HG02938 (cell line): Measurements from ENCODE around the gene ACOT6.
"Not testable (repeated sequence)": the region's sequence is repeated elsewhere in the genome, so short reads cannot be mapped to it uniquely, and the experiment has no call there.

ENCODE experiments used
- ATAC-seq: cut with Tn5 transposase; IDR thresholded peaks from one replicate; pipeline ENCODE4 v1.9.1; 2021; ENCODE audit warnings: mild to moderate bottlenecking, moderate library complexity; ENCODE audit not compliant: unreplicated experiment

Gene ACOT6

DNA sequence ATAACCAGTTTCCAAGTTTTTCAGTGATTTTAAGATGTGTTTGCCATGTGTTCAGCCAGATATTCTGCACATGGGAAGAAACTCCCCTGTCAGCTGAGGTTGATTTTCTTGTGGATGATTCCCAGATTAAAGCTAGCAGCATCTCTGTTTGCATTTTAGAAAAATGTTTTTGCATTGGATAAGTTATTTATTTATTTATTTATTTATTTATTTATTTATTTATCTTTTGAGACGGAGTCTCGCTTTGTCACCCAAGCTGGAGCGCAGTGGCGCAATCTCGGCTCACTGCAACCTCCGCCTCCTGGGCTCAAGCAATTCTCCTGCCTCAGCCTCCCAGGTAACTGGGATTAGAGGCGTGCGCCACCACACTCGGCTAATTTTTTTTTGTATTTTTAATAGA, 17.8 kb upstream of the ACOT6 start:
- no peak for ATAC-seq

DNA sequence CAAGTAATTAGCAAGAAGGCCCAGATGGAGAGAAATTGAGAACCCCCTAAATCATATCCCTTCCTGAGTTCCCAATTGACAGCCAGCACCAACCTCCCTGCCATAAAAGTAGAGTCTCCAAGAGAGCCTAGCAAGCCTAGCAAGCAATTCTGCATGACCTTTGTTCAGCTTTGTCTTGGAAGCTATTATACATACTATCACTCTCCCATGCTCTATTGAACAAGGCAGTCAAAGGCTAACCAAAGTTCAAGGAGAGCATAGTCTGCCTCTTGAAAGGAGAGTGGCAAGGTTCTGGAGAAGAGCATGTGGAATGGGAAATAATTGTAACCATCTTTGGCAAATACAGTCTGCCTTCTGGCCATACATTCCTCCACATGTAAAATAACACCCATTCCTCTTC, 12.8 kb upstream of the ACOT6 start:
- ATAC-seq, result no peak

DNA sequence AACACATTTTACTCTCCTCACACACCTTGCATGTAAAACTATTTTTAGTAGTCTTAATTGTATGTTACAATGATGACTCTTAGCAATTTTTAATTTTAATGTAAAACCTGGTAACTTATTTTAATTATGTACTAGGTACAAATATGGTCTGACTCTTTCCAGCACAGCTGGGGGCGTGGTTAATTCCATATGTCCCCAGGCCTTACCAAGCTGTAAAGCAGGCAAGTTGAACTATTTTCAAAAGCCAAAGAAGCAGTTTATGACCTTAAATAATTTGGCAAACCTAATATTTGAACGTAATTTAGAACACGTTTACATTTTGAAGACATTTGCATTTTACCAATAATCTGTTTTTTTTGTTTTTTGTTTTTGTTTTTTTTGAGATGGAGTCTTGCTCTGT, 9.3 kb upstream of the ACOT6 start:
- no peak for ATAC-seq

DNA sequence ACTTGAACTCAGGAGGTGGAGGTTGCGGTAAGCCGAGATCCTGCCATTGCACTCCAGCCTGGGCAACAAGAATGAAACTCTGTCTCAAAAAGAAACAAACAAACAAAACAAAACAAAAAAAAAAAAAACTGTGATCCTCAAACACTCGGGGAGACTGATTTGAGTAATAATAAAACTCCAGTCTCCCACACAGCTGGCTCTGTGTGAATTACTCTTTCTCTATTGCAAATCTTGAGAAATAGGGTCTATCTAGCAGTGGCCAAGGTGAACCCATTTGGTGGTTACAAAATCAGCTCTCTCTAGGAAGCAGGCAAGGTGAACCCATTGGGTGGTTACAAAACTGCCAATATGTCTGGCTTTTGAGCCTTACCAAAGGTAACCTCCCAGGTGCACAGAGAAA, 6.0 kb upstream of the ACOT6 start:
- no peak for ATAC-seq

DNA sequence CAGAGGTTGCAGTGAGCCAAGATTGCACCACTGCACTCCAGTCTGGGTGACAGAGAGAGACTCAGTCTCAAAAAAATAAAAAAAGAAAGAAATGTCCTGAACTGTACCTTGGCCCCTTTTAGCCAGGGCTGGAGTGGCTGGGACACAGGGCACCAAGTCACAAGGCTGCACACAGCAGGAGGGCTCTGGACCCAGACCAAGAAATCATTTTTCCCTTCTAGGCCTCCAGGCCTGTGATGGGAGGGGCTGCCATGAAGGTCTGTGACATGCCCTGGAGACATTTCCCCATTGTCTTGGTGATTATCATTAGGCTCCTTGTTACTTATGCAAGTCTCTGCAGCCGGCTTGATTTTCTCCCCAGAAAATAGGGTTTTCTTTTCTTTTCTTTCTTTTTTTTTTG, 5.1 kb upstream of the ACOT6 start:
- no peak for ATAC-seq

DNA sequence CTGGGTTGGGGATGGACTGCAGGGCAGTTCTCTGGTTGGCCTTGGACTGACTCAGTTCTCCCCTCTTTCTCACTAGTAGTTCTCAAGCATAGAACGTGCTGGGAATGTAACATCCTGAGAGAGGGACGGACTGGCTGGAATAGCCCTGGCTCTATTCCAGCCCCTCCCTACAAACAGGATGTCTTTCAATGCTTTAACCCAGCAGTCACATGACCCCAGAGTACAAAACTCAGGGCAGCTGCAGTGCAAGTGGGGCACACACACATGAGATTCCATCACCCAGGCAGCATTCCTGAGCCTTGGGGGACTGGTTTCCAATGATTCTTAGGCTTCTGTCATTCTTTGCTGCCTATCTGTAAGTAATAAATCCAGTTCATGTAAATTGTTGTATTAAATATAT, 1.6 kb upstream of the ACOT6 start:
- ATAC-seq, result no peak

DNA sequence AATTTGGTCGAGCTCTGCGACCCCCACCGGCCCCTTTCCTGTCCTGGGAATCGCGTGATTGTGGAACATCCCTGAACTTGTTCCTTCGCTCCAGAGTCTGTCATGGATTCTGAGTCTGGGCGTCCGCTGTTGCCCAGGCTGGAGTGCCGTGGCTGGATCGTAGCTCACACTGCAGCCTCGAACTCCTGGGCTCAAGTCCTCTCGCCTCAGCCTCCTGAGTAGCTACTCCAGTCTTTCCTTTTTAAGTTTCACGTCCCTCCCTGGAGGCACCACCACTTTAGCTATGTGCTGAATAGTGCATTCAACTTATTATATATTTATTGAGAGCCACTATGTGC, 698 bp downstream of the ACOT6 start:
- peak; percentile 16 for ATAC-seq

DNA sequence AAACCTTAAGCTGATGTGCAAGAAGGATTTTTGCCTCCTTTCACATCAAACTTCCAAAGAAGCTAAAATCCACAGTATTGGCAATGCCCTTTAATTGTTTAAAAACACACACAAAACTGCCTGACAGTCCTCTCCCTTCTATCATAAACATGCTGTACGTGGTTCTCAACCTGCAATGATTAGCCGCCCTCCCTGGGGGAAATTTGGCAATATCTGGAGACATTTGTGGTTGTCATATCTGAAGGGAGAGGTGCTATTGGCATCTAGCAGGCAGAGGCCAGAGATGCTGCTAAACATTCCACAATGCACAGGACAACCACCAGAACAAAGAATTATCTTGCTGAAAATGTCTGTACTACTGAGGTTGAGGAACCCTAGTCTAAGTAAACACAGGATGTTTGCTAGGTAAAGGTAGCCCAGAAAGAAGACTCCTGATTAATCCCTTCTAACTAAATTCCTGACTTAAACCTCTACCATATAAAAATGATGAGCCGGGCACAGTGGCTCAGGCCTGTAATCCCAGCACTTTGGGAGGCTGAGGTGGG, 1.2 kb downstream of the ACOT6 start:
- ATAC-seq, result no peak

DNA sequence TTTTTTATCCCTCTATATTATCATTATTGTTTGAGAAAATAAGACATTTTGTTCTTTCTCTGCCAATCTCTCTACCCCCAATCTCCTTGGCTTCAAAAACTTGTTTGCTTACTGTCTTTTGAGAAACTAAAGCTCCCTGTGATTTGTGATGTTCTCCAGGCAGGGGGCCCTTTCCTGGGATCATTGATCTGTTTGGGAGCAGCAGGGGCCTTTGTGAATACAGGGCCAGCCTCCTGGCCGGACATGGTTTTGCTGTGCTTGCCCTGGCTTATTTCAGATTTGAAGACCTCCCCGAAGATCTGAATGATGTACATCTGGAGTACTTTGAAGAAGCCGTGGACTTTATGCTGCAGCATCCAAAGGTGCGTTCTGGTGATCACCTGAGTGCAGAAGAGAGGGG, 4.5 kb downstream of the ACOT6 start:
- no peak for ATAC-seq

DNA sequence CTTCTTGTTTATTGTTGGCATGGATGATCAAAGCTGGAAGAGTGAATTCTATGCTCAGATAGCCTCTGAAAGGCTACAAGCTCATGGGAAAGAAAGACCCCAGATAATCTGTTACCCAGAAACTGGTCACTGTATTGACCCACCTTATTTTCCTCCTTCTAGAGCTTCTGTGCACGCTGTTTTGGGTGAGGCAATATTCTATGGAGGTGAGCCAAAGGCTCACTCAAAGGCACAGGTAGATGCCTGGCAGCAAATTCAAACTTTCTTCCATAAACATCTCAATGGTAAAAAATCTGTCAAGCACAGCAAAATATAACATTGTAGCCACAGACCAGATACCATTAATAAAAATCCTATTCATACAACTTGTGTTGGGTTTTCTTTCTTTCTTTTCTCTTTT, 7.2 kb downstream of the ACOT6 start:
- ATAC-seq, result no peak

DNA sequence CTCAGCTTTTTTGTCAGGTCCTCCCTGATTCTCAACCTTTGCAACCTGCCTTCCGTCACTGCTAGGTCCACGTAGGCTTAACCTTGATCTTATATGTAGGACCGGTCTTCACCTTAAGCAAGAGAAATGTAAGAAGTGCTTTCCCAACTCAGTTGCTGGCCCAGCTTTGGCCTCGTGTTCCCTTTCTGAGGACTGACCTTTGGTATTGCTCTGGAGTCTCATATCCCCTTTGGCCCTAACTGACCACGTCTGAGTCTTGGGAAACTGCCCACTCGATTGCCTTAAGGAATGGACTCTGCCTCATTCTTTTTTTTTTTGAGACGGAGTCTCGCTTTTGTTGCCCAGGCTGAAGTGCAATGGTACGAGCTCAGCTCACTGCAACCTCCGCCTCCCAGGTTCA, 8.0 kb downstream of the ACOT6 start:
- no peak for ATAC-seq

DNA sequence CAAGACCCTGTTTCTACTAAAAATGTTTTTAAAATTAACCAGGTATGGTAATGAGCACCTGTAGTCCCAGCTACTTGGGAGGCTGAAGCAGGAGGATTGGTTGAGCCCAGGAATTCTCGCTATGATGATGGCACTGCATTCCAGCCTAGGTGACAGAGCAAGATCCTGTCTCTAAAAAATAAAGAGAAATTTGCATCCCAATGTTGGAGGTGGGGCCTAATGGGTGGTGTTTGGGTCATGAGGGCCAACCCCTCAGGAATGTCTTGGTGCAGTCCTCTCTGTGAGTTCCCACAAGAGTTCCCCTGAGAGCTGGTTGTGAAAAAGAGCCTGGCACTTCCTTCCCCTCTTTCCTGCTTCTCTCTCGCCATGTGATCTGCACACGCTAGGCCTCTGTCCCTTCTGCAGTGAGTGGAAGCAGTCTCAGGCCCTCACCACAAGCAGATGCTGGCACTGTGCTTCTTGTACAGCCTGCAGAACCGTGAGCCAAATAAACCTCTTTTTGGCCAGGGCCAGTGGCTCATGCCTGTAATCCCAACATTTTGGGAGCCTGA, 11.3 kb downstream of the ACOT6 start:
- no peak for ATAC-seq

DNA sequence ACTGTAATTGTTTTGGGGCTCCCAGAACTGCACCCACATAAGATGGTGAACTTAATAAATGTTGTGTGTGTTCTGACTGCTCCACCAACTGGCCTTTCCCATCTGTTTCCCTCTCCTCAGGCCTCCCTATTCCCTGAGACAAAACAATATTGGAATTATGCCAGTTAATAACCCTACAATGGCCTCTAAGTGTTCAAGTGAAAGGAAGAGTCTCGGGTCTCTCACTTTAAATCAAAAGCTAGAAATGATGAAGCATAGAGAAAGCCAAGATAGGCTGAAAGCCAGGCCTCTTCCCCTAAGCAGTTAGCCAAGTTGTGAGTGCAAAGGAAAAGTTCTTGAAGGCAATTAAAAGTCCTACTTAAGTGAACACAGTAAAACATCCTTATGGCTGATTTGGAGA, 13.4 kb downstream of the ACOT6 start:
- ATAC-seq, result no peak

DNA sequence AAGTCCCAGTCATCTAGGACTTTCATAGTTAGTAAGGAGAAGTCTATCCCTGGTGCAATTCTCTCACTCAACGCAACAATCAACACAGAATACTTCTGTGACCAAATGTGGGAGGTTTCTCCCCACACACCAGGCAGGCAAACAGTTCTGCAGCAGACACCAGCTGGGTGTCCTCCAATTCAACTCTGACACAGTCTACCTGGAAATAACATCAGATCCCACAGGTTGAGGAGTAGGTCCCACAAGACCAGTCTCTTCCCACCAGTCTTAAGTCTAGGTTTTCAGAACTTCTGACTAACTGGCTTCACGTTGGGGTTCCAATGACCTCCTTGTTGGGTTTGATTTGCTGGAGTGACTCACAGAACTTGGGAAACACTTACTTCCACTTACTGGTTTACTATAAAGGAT, 14.8 kb downstream of the ACOT6 start:
- no peak for ATAC-seq

DNA sequence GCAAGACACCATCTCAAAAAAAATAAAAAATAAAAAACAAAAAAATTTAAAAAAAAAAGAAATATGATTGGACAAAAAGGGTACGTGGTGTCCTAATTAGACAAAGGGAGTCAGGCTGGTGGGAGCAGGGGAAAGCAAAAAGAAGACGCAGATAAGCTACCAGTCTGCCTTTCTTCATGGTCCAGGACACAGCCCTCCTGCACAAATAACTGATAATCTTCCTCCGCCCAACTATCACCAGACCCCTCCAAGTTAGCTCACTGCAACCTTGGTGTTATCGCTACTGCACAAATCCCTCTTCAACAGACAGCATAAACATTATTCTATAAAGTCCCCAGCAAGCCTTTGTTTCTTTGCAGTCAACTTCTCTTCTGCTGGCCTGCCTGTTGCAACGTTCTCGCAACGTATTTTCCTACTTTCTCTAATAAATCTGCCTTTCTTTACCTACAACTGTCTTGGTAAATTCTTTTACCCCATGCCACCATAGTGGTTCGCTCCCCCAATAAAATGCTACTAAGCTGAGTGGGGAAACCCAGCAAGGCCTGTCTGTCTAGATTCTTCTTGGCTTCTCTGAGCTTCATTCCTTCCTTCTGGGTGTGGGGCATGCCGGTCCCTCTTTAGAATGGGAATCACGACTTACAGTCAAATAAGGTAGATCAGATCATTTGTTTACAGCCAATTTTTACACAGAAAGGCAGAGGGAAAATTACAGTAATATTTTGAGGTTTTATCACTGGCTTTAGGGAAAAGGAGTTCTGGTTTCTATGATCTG, 17.9 kb downstream of the ACOT6 start:
- ATAC-seq, result no peak

DNA sequence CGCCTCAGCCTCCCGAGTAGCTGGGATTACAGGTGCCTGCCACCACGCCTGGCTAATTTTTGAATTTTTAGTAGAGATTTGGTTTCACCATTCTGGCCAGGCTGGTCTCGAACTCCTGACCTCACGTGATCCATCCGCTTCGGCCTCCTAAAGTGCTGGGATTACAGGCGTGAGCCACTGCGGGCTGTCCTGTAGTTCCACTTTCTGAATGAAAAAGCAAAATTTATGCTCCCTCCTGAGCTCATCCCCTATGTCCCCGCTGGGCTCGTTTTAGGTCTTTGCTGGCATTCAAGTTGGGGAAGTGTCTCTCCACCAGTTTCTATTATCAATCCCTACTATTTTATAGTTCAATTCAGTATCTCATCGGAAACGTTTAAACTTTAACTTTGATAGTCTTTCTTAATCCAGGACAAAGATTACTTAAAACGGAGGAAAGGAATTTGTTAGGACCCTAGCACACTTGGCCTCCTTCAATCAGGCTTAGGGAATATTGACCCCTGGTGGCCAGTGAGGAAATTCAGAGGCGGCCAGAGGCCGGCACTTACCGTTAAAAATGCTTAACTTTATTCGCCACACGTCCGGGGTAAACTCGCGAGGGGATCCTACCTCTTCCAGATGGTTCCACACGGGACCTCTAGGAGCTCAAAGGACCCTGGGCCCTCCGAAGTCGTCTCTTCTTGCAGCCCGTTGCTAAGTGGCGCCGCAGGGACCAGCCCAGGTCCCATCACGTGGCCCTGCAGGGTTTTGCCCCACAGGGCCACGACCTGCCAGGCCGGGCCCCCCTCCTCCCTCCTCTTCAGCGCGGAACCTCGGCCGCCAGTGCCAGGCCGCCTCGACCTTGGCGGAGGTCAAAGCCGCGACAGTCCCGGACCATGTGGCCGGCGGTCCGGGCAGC, 21.0 kb downstream of the ACOT6 start:
- ATAC-seq, result peak; percentile 66

DNA sequence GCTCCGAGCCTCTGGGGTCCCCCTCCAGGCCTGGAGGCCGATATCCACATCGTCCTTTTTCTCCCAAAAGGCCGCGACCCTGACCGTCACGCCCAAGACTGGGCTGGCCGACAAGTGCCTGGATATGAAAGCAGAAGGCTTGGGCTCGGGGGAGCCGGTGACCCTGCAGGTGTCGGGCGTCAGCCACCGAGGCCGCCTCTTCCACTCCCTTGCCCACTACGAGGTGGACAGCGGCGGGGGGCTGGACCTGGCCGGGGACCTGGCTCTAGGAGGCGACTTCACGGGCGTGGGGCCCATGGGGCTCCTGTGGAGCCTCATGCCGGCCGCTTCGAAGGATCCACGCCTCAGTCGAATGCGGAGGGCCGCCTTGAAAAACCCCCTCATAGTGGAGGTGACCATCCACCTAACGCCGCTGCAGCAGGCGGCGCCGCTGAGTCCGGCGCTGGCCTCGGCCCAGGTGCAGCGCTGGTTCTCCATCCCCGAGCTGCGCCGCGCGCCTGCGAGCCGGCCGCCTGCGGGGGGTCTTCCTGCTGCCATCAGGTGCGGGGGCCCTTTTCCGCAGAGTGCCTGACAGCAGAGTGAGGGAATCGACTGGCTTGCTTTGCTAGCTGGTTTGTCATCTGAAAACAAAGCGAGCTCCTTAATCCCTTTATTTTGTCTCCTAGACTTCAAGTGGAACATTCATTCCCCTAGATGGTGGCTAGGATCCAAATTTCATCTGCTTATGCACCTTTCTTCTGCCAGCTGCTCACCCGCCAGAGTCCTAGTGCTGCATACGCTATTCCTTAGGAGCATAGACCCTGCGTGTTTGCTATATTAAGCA, 21.9 kb downstream of the ACOT6 start:
- peak; percentile 15 for ATAC-seq

DNA sequence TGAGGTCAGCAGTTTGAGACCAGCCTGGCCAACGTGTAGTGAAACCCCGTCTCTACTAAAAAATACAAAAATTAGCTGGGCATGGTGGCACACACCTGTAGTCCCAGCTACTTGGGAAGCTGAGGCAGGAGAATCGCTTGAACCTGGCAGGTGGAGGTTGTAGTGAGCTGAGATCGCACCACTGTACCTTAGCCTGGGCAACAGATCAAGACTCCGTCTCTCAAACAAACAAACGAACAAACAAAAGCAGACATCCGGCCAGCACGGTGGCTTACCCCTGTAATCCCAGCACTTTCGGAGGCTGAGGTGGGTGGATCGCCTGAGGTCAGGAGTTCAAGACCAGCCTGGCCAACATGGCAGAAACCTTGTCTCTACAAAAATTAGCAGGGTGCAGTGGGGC, 24.0 kb downstream of the ACOT6 start:
- not testable (repeated sequence) for ATAC-seq

DNA sequence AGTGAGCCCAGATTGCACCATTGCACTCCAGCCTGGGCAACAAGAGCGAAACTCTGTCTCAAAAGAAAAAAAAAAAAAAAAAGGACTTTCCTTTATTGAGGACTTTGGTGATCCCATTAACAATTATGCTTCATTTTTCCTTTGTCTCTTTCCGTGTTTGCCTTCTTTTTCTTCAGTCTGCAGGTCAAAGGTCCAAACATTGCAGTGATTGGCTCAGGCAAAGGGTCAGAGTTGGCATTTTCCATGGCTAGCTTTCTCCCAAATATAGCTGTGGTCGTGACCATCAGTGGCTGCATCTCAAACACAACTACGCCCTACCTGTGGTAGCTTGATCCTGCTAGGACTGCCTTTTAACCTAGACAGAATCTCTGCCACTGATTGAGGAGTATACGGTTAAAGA, 25.5 kb downstream of the ACOT6 start:
- no peak for ATAC-seq

DNA sequence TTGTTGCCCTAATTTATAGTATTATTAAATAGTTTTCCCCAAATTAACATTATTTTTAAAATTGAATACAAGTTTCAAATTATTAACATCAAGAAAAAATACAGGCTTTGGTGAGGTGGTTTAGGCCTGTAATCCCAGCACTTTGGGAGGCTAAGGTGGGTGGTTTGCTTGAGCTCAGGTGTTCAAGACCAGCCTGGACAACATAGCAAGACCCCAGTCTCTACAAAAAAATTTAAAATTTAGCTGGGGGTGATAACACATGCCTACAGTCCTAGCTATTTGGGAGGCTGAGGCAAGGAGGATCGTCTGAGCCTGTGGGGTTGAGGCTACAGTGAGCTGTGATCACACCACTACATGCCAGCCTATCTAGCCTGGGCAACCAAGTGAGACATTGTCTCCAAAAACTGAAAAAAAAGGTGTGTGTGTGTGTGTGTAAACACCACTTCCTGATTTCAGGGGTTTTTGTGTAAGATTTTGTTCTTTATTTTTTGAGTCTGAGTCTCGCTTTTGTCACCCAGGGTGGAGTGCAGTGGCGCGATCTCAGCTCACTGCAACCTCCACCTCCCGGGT, 28.6 kb downstream of the ACOT6 start:
- no peak for ATAC-seq
